Sigmoid colon (tissue), 4 donors: ENCODE results near the gene TSPOAP1.

Experiments
- EP300 ChIP-seq, 4 donors: sonication (generic); formaldehyde crosslinking; IDR thresholded peaks; one replicate each; pipeline ENCODE4 v1.6.1; 2017; ENCODE audit warnings: antibody characterized with exemption in 4 of 4
- POLR2A ChIP-seq, 2 donors: fragments of 450-650 bp; IDR thresholded peaks; one replicate each; pipeline ENCODE4 v1.6.1; 2016; ENCODE audit warnings: antibody characterized with exemption in 2 of 2, mild to moderate bottlenecking in 2 of 2, moderate library complexity in 2 of 2
- POLR2AphosphoS5 ChIP-seq, 4 donors: sonication (generic); formaldehyde crosslinking; IDR thresholded peaks; one replicate each; pipeline ENCODE4 v1.6.1; 2017; ENCODE audit warnings: antibody characterized with exemption in 4 of 4
- TF ChIP-seq, protein P1 (sequence below), 4 experiments: fragments of 450-650 bp in 3 of 4; fragments of 200-600 bp in 1 of 4; IDR thresholded peaks; one replicate each; pipeline ENCODE4 v1.5.1; 2016 to 2019; ENCODE audit warnings: antibody characterized with exemption in 4 of 4, mild to moderate bottlenecking in 3 of 4, moderate library complexity in 2 of 4

DNA sequence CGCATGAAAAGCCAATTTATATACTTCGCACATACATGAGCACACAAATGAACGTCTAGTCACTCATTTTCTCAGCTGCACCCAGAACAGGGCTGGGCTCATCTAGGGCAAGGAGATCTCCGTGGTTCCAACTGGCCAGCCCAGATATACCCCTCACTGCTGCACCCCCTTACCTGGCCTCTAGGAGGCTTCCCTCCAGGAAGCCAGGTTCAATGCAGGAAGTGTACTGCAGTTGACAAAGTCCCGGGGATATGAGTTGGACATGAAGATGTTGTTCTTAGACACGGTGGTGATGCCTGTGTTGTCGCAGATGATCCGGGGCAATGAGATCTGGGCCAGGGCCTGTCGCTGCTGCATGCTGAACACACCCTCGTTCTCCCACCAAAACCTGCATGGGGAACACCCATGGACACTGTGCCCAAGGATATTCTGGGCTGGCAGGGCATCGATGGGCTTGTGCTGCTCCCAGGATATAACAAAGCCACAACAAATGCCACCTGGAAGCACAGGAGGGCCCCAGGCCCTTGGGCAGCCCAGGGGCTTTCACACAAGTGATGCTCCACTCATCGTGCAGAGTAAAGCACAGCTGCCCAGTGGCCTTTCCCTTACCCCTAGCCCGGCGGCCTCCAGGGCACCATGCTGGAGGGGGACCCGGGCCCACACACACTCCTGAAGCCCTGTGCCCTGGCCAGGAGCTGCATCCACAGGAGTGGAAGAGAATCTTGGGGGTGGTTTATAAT lies 57.9 kb downstream of the TSPOAP1 start:
- TF ChIP-seq, protein P1, sequence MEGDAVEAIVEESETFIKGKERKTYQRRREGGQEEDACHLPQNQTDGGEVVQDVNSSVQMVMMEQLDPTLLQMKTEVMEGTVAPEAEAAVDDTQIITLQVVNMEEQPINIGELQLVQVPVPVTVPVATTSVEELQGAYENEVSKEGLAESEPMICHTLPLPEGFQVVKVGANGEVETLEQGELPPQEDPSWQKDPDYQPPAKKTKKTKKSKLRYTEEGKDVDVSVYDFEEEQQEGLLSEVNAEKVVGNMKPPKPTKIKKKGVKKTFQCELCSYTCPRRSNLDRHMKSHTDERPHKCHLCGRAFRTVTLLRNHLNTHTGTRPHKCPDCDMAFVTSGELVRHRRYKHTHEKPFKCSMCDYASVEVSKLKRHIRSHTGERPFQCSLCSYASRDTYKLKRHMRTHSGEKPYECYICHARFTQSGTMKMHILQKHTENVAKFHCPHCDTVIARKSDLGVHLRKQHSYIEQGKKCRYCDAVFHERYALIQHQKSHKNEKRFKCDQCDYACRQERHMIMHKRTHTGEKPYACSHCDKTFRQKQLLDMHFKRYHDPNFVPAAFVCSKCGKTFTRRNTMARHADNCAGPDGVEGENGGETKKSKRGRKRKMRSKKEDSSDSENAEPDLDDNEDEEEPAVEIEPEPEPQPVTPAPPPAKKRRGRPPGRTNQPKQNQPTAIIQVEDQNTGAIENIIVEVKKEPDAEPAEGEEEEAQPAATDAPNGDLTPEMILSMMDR (IDR thresholded peaks at IDR 0.05): no peak
- no peak for TF ChIP-seq POLR2AphosphoS5 (IDR thresholded peaks at IDR 0.05)
- TF ChIP-seq POLR2A (IDR thresholded peaks at IDR 0.05): no peak
- TF ChIP-seq EP300 (IDR thresholded peaks at IDR 0.05): no peak
